Measurements from ENCODE around the gene LPP. TPM values are rescaled to one million over a fixed set of nuclear protein-coding genes. Genes with fewer than 3 reads are reported as not detected.

Gene LPP
- total RNA-seq: 10 to 100 TPM; 56.0 to 65.7 (median 58.1) TPM

DNA sequence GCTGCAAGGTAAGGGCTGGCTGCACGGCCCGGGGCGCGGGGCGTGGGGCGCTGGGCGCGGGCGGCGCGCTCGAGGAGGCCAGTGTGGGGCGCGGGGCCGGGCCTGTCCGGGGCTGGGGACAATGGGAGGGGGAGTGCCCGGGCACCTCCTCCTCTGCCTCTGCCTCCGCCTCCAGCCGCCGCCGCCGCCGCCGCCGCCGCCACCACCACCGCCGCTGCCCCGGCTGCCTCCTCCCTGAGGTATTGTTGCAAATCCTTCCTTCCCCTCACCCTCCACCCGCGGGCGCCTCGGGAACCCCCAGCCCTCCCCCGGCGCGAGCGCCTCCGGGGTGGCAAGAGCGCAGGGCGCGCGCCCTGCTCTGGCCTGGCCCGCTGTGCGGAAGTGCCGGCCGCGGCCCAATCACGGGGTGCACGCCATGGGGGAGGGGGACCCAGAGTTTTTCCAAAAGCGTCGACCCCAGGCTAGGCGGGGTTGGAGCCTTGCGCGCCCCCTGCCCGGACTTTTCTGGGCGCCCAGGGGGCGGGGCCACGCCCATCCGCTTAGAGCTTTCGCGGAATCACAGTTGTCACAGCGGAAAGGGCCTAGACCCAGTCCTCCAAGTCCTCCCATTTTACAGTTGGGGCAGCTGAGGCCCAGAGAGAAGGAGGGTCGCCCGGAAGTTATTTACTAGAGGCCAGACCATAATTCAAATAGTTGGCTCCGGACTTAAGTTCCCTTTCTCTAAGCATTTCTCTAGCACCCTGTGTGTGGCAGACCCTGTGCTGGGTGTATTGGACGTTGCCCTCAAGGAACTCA lies at the start of gene LPP:
LPP (plus strand) TSS at position 144 of the 795 bp plus-strand sequence. CDS start 251,964 bp downstream, outside the sequence.
- in situ Hi-C loops (cut with MboI; ENCODE audit: low sequenced_read_pairs in 4 of 4): loop anchor here in 2 of 4 donors (10.0 to 25.0 kb wide), 2 partner anchors 409 to 808 kb away; partner anchors contain the start of gene BCL6 (in 1 of the 2)

GRCh38 chr3:188106006-188106405 lies 48.0 kb upstream of the LPP start:
- Histone ChIP-seq H3K27me3 (no peaks in the 10 kb centered on the region), H3K4me1 (no peaks in the 10 kb centered on the region), H3K9me3 (no peaks in the 10 kb centered on the region), H3K4me3 (no peak overlapping the region), H3K27ac (no peak overlapping the region), H3K36me3 (no peaks in the 10 kb centered on the region)
- no peak for ATAC-seq
- no peak for DNase-seq
- TF ChIP-seq POLR2A (IDR thresholded peaks at IDR 0.05) (no peak), CTCF (IDR thresholded peaks at IDR 0.05 in 4 of 5, conservative IDR thresholded peaks at IDR 0.05 in 1 of 5) (no peak)
- intact Hi-C loops (cut with DNase I; ENCODE audit: low total_unique reads): no loop called here
- in situ Hi-C loops (cut with MboI; ENCODE audit: low sequenced_read_pairs in 4 of 4): no loop called here

More for the DNA sequence above, at the start of gene LPP:
- Histone ChIP-seq H3K4me1 (peaks cover 44 to 54% of the 10 kb centered on the region in 2 donors), H3K27ac (peak within 1 kb of the TSS; percentile 93 to 98 (median 98)), H3K9me3 (no peaks in the 10 kb centered on the region), H3K36me3 (no peaks in the 10 kb centered on the region), H3K27me3 (no peaks in the 10 kb centered on the region), H3K4me3 (peak within 1 kb of the TSS; percentile 61 to 96 (median 83))
- intact Hi-C loops (cut with DNase I; ENCODE audit: low total_unique reads): loop anchor here (2.0 to 10.0 kb wide), 2 partner anchors 67 to 239 kb away; no protein-coding TSS in a partner anchor
- DNase-seq: peak; percentile 53 to 76
- TF ChIP-seq CTCF (IDR thresholded peaks at IDR 0.05 in 4 of 5, conservative IDR thresholded peaks at IDR 0.05 in 1 of 5): no peak
- peak; percentile 78 to 80 for TF ChIP-seq POLR2A (IDR thresholded peaks at IDR 0.05)
- peak; percentile 60 to 70 for ATAC-seq

GRCh38 chr3:188106454-188106853 lies 47.5 kb upstream of the LPP start:
- ATAC-seq: no peak
- no peaks in the 10 kb centered on the region for H3K27me3 ChIP-seq
- H3K36me3 ChIP-seq: no peaks in the 10 kb centered on the region
- no peaks in the 10 kb centered on the region for H3K9me3 ChIP-seq
- no peak overlapping the region for H3K4me3 ChIP-seq
- no peak for DNase-seq
- TF ChIP-seq CTCF (IDR thresholded peaks at IDR 0.05 in 4 of 5, conservative IDR thresholded peaks at IDR 0.05 in 1 of 5) (no peak), POLR2A (IDR thresholded peaks at IDR 0.05) (no peak)
- no peaks in the 10 kb centered on the region for H3K4me1 ChIP-seq
- intact Hi-C loops (cut with DNase I; ENCODE audit: low total_unique reads): no loop called here
- in situ Hi-C loops (cut with MboI; ENCODE audit: low sequenced_read_pairs in 4 of 4): no loop called here
- no peak overlapping the region for H3K27ac ChIP-seq

DNA sequence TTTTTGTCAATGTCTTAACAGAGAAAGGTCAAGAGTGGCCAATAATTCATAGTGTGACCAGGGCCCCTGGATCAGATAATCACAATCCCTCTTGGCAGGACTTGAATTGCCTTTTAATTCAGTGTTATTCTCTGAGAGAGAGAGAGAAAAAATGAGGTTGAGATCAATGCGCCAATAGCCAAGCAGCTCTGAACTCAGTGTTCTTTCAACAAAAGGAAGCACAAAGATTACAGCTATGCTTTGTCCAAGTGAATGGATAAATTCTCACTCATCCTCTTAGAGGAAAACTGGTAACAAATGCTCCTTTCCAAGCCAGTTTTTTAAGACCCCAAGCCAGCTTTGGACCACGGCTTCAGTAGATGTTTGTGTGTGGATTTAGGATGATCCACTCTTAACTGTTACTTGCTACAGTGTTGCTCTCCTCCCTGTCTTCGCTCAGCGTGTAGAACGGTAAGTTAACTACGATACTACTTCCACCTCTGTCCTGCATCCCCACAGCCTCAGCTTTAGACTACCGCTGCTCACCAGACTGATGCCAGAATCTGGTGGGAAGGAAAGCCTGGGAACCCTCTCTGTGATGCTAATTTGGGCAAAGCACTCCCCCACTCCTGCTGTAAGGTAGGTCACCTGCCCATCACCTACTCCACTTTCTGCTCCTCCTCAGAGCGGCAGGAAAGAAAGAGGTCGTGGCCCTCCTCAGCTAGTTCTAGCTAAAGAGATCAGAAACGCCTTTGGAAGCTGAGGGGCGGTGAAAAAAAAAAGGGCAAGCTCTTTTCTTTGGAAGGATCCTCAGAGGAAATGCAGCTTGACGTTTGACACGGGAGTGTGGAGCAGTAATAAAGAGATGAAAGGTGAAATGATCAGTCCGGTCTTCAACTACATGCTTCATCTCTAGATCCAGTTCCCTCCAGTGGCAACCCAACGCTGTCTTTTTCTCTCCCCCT lies 46.8 kb upstream of the LPP start:
- intact Hi-C loops (cut with DNase I; ENCODE audit: low total_unique reads): no loop called here
- H3K27me3 ChIP-seq: no peaks in the 10 kb centered on the region
- in situ Hi-C loops (cut with MboI; ENCODE audit: low sequenced_read_pairs in 4 of 4): no loop called here
- H3K36me3 ChIP-seq: no peaks in the 10 kb centered on the region
- H3K4me1 ChIP-seq: no peaks in the 10 kb centered on the region
- no peak for ATAC-seq
- no peak overlapping the region for H3K4me3 ChIP-seq
- no peak overlapping the region for H3K27ac ChIP-seq
- H3K9me3 ChIP-seq: no peaks in the 10 kb centered on the region
- no peak for DNase-seq
- TF ChIP-seq CTCF (IDR thresholded peaks at IDR 0.05 in 4 of 5, conservative IDR thresholded peaks at IDR 0.05 in 1 of 5): no peak
- TF ChIP-seq POLR2A (IDR thresholded peaks at IDR 0.05): no peak

Measured in gastrocnemius medialis (tissue), 4 donors.